ENCODE results near the gene HOXB9.

HOXB9 gene

DNA sequence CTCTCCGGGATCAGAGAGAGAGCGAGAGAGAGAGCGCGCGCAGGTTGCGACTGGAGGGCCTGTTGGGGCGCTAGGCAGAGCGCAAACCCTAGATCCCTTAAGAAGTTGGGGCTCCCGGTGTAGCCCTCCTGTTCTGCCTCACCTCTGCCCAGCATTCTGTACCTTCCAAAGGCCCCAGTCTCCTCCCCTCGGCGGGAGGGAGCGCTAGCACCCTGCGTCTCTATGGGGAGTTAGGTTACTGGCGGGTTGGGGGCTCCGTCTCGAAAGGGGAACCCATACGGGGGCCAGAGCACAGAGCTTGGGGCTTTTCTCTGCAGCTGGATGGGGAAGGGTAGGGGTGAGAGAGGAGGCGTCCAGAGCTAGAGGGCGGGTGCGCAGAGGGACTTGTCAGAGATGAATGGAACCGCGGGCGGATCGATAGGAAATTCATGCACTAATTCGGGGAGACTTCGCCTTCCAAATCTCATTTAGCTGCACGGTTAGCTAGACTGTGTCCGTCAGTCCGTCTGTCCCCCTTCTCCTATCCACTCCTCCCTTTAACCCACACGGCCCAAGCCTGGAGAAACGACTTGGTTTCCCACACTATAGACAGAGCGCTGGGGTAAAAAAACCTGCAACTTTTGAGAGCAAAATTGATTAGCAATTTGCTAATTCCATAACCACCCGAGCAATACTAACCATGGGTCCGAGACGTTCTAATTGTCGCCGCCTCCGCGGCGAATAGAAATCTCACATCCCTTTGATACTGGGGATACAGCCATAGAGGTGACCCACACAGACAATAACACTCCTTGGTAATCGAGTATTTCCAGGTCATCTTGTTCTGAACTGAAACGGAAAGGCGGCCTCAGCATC lies 47.3 kb downstream of the HOXB9 start:
- DNase-seq, result no peak

DNA sequence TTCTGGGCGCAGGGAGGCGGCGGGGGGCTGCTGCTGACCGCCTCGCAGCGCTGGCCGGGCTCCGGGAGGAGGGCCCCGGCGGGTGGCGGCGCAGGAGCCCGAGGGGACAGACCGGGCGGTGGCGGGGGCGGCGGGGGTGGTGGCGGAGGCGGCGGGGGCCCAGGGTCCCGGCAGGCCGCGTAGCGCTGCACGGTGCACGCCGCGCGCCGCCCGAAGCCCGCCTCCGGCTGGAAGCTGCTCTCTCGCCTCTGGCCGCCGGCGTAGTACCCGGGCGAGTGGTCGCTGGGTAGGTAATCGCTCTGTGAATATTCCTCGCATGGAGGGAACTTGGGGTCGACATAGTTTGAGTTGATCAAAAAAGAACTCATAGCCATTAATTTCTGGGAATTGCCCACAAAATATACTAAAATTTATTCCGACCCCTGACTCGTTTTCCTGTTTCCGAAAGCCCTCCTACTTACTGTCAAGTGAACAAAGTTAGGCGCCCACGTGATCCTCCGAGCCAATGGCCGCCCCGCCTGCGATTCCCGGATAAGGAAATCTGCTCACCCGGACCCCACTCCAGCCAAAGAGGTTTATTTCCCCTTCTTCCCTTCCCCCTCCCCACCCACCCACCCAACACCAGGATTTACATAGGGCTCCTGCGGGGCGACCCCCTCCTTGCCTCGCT lies 48.1 kb downstream of the HOXB9 start, which contains the start of gene HOXB4:
Gene HOXB4 (minus strand): TSS at position 405 of the 670 bp plus-strand sequence. CDS start 31 bp downstream, at position 374.
- peak; percentile 72 for DNase-seq

DNA sequence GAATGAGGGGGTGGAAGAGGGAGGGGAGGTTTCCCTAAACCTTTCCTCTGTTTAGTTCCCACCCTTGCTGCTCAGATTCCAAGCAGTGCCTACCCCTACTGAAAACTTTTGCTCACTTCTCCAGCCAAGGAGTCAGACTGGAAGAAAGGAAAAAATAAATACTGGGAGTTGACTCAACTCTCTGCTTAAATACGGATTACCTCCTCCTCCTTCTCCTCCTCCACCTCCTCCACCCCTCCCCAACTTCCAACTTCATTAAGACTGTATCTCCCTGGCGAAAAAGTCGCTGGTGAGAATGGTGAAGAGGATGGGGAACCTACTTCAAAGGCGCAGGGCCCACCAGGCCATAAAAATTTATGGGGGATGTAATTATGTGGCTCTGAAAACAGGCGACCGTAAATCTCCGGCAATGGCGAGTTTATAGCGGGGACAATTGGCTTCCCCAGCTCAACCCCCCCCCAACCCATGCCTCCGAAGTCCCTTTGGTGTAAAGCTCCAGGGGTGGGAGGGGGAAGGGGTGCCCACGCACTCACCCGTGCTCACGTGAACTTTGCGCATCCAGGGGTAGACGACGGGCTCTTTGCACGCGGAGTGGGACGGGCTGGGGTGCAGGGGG lies 48.7 kb downstream of the HOXB9 start:
- peak; percentile 32 for DNase-seq

DNA sequence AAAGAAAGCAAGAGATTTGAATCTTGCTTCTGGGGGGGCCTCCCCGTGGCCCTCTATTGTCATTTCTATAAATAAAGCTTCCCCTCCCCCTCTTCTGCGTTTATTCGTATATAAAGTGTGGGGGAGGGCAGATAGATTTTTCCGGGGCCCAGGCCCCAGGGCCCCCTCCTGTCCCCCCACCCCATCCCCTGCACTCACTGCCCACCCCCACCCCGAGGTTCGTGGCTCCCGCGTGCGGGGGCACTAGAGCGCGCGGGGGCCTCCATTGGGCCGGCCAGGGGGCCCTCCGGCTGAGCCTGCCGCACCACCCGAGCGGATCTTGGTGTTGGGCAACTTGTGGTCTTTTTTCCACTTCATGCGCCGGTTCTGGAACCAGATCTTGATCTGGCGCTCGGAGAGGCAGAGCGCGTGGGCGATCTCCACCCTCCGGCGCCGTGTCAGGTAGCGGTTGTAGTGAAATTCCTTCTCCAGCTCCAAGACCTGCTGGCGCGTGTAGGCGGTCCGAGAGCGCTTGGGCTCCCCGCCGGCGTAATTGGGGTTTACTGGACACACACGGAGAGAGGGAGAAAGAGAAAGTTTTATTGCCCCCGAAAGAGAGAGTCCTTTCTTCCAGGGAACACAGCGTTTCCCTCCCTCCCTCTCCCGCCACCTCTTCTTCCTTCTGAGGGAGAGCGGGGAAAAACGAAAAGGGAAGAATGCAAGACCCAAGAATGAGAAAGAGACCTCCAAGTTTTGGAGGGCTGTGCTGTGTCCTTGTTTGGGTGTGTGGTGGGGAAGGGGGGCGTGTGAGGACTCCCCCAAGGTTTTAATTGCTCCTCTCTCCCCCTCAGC lies 49.5 kb downstream of the HOXB9 start:
- DNase-seq, result no peak

DNA sequence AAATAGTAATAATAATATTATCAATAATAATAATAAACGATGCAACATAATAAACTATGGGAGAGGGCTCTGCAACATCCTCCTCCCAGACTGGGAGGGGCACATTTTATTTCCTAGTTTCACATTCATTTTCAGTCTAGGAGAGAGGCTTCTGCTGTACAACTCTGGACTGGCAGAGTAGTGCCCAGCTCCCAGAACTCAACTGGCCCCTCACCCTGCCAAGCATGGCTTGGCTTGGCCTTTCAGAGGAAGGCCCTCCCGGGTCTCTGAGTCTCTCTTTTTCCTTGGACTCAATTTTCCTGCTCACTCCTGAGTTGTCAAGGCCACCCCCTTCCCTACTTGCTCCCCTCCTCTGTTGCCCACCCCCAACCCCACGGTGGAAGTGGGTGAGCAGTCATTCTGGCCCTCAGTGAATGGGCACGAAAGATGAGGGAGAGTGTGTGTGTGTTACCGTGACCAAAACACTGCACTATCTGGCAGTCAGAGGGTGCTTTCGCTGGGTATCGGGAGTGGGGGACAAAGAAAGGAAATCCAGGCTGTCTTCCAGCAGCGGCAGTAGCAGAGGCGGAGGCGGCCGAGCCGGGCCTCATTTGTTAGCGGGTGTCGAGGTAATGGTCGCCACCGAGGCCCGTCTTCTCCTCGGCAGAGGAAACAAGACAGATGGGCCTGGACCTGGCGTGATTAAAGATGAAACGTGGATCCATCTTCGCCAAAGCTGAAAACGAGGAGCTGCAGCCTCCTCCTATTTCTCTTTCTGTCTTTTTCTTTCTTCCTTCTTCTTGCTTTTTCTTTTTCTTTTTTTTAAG lies 50.3 kb downstream of the HOXB9 start:
- DNase-seq, result no peak

DNA sequence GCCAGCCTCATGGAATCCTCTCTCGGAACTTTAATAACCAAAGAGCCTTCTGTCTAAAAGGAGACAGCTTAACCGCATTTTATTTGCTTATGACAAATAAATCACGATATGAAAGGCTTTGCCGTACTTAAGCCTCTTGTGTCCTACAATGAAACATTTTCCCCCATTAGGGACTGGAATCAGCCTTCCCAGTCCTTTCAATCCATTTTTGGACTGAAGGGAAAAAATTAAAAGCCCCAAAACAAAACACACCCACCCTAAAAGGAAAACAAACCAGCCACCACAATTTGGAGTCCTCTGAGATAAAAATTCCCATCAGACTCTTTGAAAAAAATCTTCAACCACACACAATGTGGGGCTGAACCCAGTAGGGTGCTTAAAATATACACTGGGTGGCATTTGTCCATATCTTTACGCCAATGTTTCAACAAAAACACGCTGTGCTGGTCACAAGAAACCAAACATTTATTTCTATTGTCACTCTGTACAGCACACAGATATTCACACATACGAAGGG lies 51.0 kb downstream of the HOXB9 start:
- no peak for DNase-seq

DNA sequence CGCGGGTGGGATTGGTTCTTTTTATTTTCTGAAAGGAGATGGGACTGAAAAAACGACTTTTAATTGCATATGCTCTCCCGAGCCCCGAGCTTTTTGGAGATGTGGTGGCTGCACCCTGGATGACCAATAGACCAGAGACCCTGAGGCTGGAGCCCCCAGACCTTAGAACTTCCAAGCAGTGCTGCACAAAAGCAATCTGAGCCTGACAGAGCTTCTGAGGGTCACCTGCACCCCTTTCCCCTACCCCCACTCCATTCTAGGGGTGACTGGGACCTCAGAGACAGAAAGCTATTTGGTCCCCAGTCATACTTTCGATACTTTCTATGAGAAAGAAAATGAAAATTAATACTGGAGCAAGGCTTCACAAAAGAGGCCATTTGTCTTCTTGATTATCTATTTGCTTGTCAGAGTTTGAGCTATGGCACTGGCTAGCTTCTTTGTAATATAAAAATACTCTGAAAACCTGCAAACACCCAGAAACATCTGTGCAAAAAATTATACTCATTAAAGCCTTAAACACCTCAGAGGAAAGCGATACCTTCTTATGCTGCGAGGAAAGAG lies 51.6 kb downstream of the HOXB9 start:
- DNase-seq, result no peak

DNA sequence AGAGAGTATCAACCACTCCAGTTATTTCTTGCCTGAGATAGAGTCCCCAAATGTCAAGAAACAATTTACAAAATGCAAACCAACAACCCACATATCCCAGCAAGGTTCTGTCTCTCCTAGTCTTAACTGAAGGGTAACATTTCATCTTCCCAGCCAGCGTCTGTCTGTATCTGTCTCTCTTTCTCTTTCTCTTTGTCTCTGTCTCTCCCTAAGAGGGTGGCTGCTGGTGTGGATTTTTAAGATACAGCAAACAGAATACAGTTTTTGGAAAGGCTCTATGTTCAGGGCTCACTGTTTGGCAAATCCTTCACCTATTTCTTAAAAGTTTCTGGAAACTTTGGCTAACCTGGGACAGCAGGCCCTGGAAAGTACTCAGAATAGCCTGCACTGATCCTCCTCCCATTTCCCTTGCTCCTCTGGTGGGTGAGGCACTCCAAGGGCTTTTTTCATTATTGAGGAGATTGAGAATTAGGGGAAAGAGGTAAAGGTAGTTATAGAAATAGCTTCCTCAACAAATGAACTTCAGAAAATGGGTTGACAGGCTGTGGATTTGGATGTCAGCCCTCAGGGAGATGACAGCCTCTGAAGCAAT lies 54.2 kb downstream of the HOXB9 start:
- no peak for DNase-seq
